HFFc6 (cell line): Measurements from ENCODE around the gene SLC47A1. TPM values are rescaled to one million over a fixed set of nuclear protein-coding genes. Genes with fewer than 3 reads are reported as not detected.

Experiments used
- DNase-seq: peaks from one replicate; pipeline ENCODE4 v3.0.0-alpha.2; 2018
- H3K27ac Mint-ChIP-seq: 2 replicates; pipeline ENCODE4 v1.8.0; 2020; ENCODE audit warnings: mild to moderate bottlenecking, mixed read lengths
- H3K27me3 Mint-ChIP-seq: 2 replicates; pipeline ENCODE4 v1.8.0; 2021; ENCODE audit warnings: mild to moderate bottlenecking, moderate library complexity, mixed read lengths; ENCODE audit not compliant: insufficient read depth
- H3K36me3 Mint-ChIP-seq: 2 replicates; pipeline ENCODE4 v1.8.0; 2021; ENCODE audit warnings: low read depth, mixed read lengths
- H3K4me1 Mint-ChIP-seq: 2 replicates; pipeline ENCODE4 v1.8.0; 2020; ENCODE audit warnings: low read depth, mixed read lengths
- H3K4me3 Mint-ChIP-seq: 2 replicates; pipeline ENCODE4 v1.8.0; 2020; ENCODE audit warnings: mild to moderate bottlenecking, moderate library complexity, mixed read lengths
- H3K9me3 Mint-ChIP-seq: 2 replicates; pipeline ENCODE4 v1.8.0; 2020; ENCODE audit warnings: mild to moderate bottlenecking, mixed read lengths
- CTCF ChIP-seq: fragments of 200-600 bp; sonication (generic); IDR thresholded peaks from 2 replicates; pipeline ENCODE4 v1.5.0; 2021; ENCODE audit warnings: antibody characterized with exemption, mild to moderate bottlenecking
- total RNA-seq, 6 experiments: library from RNA; stranded (reverse); fragmentation: NEBNext Ultra II Directional; extraction: Animal tissue kit (Norgen Biotek cat#: 25700); gene quantifications; 2 replicates in 1 of 6; 3 replicates in 5 of 6; pipeline ENCODE4 v1.2.3, GENCODE V29; 2021

SLC47A1 gene
- total RNA-seq, 6 experiments from 2014 or later, result 0.14 TPM; not detected in 5

DNA sequence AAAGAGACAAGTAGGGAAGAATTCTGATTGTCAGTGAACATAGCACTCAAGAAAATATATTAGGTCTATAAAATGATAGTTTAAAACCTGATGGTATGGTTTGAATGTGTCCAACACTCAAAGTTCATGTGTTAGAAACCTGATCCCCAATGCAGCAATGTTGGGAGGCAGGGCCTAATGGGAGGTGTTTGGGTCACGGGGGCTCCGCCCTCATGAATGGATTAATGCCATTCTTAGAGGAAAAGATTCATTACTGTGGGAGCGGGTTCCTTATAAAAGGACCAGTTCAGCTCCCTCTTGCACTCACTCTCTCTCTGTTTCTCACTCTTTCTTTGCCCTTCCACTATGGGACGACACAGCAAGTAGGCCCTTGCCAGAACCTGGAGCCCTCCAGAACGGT is 41.5 kb upstream of the SLC47A1 start:
- peaks cover 46% of the 10 kb centered on the region for H3K27me3 Mint-ChIP-seq
- peaks cover 5% of the 10 kb centered on the region; the same call in 1 of the 2 replicates for H3K4me1 Mint-ChIP-seq
- H3K9me3 Mint-ChIP-seq, result no peaks in the 10 kb centered on the region
- H3K36me3 Mint-ChIP-seq, result no peaks in the 10 kb centered on the region
- H3K27ac Mint-ChIP-seq, result no peak overlapping the region
- no peak overlapping the region for H3K4me3 Mint-ChIP-seq
- DNase-seq, result no peak
- no peak for TF ChIP-seq CTCF

DNA sequence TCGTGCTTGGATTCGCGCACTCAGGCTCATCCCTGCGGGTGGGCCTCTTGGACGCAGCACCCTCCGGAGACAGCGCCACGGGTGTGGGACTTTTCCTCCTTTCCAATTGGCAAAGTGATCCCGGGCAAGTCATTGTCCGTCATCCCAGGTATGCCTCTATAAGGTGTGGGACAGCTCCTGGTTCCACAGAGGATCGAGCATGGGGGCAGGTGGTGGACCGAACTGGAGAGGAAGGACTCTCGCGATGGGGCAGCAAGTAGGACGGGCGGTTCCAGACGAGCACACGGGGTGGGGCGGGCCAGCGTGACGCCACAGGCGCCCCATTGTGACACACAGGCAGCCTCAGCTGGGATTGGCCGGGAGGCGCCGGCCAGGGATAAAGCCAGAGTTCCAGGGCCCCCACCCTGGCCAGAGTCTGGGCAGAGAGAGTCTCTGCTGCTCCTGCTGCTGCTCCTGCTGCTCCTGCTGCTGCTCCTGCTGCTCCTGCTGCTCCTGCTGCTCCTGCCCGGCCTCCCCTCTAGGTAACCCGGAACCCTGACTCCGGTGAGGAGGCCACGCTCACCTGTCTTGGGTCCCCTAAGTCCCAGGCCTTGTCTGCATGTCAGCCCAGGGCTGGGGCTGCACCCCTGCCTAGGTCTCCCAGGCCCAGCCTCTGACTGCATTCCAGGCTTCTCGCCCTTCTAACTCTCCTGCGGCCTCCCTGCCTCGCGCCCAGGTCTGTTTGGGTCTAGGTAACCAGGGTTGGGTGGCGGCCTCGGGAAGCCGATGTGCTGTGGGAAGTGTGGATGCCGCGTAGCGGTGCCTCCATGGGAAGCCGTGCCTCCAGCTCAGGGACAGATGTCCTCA is 38.5 kb upstream of the SLC47A1 start:
- DNase-seq, result no peak
- TF ChIP-seq CTCF, result no peak
- Mint-ChIP-seq H3K4me1 (peaks cover 5% of the 10 kb centered on the region; the same call in 1 of the 2 replicates), H3K9me3 (no peaks in the 10 kb centered on the region), H3K27me3 (peaks cover 33% of the 10 kb centered on the region), H3K27ac (no peak overlapping the region), H3K4me3 (no peak overlapping the region), H3K36me3 (no peaks in the 10 kb centered on the region)

GRCh38 chr17:19495828-19496528 is 37.7 kb upstream of the SLC47A1 start:
- Mint-ChIP-seq H3K4me1 (peaks cover 5% of the 10 kb centered on the region; the same call in 1 of the 2 replicates), H3K27ac (no peak overlapping the region), H3K4me3 (no peak overlapping the region), H3K27me3 (peaks cover 35% of the 10 kb centered on the region), H3K36me3 (no peaks in the 10 kb centered on the region), H3K9me3 (no peaks in the 10 kb centered on the region)
- no peak for TF ChIP-seq CTCF
- DNase-seq, result no peak

DNA sequence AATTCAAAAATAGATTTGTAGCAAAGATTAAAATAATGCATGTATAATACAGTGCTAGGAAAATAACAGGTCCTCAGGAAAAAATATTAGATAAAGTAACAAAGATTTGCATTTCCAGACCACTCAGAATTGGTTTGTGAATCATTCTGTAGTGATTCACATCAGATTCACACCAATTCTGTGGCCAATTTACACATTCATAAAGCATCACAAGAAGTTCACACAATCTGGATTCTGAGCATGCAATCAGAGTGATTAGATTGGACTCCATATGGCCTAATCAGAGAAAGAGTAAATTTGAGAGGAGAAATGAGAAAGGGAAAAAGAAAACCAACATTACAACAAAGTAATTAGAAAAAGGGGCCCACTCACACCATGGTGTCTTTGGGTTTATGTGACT is 36.0 kb upstream of the SLC47A1 start:
- Mint-ChIP-seq H3K4me1 (peaks cover 5% of the 10 kb centered on the region; the same call in 1 of the 2 replicates), H3K27me3 (peaks cover 39% of the 10 kb centered on the region), H3K9me3 (no peaks in the 10 kb centered on the region), H3K27ac (no peak overlapping the region), H3K36me3 (no peaks in the 10 kb centered on the region), H3K4me3 (no peak overlapping the region)
- no peak for TF ChIP-seq CTCF
- no peak for DNase-seq

DNA sequence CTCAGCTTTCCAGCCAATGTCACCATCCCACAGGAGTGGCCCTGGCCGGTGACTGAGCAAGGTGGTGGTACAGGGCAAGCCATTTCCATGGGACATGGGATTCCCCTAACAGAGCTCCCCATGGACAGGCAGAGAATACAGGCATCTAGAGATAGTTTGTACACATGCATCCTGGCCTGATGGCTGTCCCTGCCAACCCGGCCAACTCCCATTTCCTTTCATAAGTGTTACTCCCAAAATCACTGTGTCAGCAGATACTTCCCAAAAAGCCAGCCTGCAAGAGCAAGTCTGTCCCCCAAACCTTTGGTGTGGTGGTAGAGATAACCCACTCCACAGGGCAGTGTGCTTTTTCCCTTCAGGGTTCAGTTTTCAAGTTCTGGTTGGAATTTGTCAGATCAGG is 32.4 kb upstream of the SLC47A1 start:
- H3K36me3 Mint-ChIP-seq, result no peaks in the 10 kb centered on the region
- no peak overlapping the region for H3K4me3 Mint-ChIP-seq
- no peaks in the 10 kb centered on the region for H3K9me3 Mint-ChIP-seq
- H3K4me1 Mint-ChIP-seq, result no peaks in the 10 kb centered on the region
- peaks cover 30% of the 10 kb centered on the region for H3K27me3 Mint-ChIP-seq
- no peak for TF ChIP-seq CTCF
- no peak overlapping the region for H3K27ac Mint-ChIP-seq
- no peak for DNase-seq
